Heart left ventricle (tissue), 16 donors: ENCODE results near the gene GRIFIN. TPM values are rescaled to one million over a fixed set of nuclear protein-coding genes. Genes with fewer than 3 reads are reported as not detected.
A peak's percentile ranks its signal among the peaks of the same experiment; 100 is the strongest.

Experiments used
- ATAC-seq, 4 donors: fragments of 200-7000 bp; cut with Tn5 transposase; one replicate each; pipeline ENCODE4 v1.9.1; 2020 to 2022; ENCODE audit warnings: moderate library complexity in 4 of 4, mild to moderate bottlenecking in 3 of 4, moderate number of reproducible peaks in 1 of 4
- DNase-seq, 5 donors: peaks; one replicate each; pipeline ENCODE4 v3.0.0-alpha.2; 2020
- H3K27ac ChIP-seq, 12 donors: fragments of 200-600 bp; sonication (generic) in 4 of 12; one replicate each; pipeline versions ENCODE4 v1.5.0 to v1.8.0; 2016 to 2022; ENCODE audit warnings: mild to moderate bottlenecking in 2 of 12
- H3K27me3 ChIP-seq, 9 donors: fragments of 200-600 bp; sonication (generic) in 2 of 9; one replicate each; pipeline versions ENCODE4 v1.5.1 to v1.8.0; 2016 to 2022; ENCODE audit warnings: mild to moderate bottlenecking in 3 of 9
- H3K36me3 ChIP-seq, 9 donors: fragments of 200-600 bp; sonication (generic) in 2 of 9; one replicate each; pipeline versions ENCODE4 v1.5.0 to v1.8.0; 2018 to 2022; ENCODE audit warnings: mild to moderate bottlenecking in 2 of 9
- H3K4me1 ChIP-seq, 12 donors: fragments of 200-600 bp; sonication (generic) in 4 of 12; one replicate each; pipeline versions ENCODE4 v1.5.0 to v1.8.0; 2016 to 2022; ENCODE audit warnings: mild to moderate bottlenecking in 3 of 12
- H3K4me3 ChIP-seq, 12 donors: fragments of 200-600 bp; sonication (generic) in 4 of 12; one replicate each; pipeline versions ENCODE4 v1.5.0 to v1.8.0; 2017 to 2022; ENCODE audit warnings: mild to moderate bottlenecking in 9 of 12, moderate library complexity in 4 of 12
- H3K9me3 ChIP-seq, 12 donors: fragments of 200-600 bp; sonication (generic) in 4 of 12; one replicate each; pipeline versions ENCODE4 v1.5.0 to v1.8.0; 2016 to 2022; ENCODE audit warnings: mild to moderate bottlenecking in 1 of 12
- CTCF ChIP-seq, 12 donors: fragments of 200-600 bp; sonication (generic) in 4 of 12; IDR thresholded peaks; one replicate each; pipeline versions ENCODE4 v1.5.0 to v1.8.0; 2018 to 2022; ENCODE audit warnings: antibody characterized with exemption in 12 of 12, mild to moderate bottlenecking in 5 of 12
- POLR2A ChIP-seq, 2 donors: fragments of 450-650 bp; IDR thresholded peaks; one replicate each; pipeline ENCODE4 v1.6.1; 2017; ENCODE audit warnings: antibody characterized with exemption in 2 of 2, mild to moderate bottlenecking in 2 of 2, moderate library complexity in 2 of 2
- WGBS, 4 donors: extraction: QIAGEN DNeasy Blood & Tissue Kit in 2 of 4; methylation state at CpG; one replicate each; pipeline versions ENCODE4 v1.1.5 to v1.1.7; 2013 to 2018; 5-methylcytosine and 5-hydroxymethylcytosine counted together
- intact Hi-C, 10 donors: fragments of 100-400 bp; cut with DNase I; formaldehyde crosslinking; loops; one replicate each; pipeline versions ENCODE4 v1.11.1 to v1.14.2; 2022
- polyA plus RNA-seq, 2 donors: library from polyadenylated mRNA; stranded (reverse); fragments of 200-250 nt; gene quantifications; one replicate each; pipeline ENCODE4 v1.2.3, GENCODE V29; 2013
- total RNA-seq, 9 donors: library from RNA; depleted of rRNA in 2 of 9; stranded (reverse); fragments of >200 nt in 2 of 9; fragmentation: NEBNext Ultra II Directional in 3 of 9; extraction: Animal tissue kit (Norgen Biotek cat#: 25700) in 3 of 9; gene quantifications; one replicate each; pipeline versions ENCODE4 v1.1.0 to v1.2.4, GENCODE V29; 2016 to 2023
- donor health status: ischemic (EF 13 %, LVEDD 7.1; RV severe dilation, severe dysfunction).
- donor health status: healthy with polysubstance abuse.
- donor health status: DM: no; HTN: yes; CAD: no.
- donor health status: DM: no; HTN: no; CAD: no.
- donor health status: ischemic (EF 25% LVEDD 6.9; RV normal size, moderate dysfunction).
- donor health status: ischemic (EF 25% LVEDD 5.7; RV mildly dilated, moderate dysfunction).
- donor health status: healthy.
- donor health status: DM: yes; HTN: yes; CAD: no.
- donor health status: ischemic (EF 35%, LVEDD 5.7; RV mildly dilated, moderate dysfunction).
- donor health status: nonischemic (EF 11% LVEDD 7.7; RV severe dilation, severe dysfunction).
- donor health status: DM: yes; HTN: yes; CAD: no.
- donor health status: PGD.
- donor health status: ischemic (EF 29% LVEDD 5.4; RV normal size, mild dysfunction).
- donor health status: nonischemic (EF 23%, LVEDD 6.1; RV moderate dilation, normal function).

Gene GRIFIN
- total and polyA plus RNA-seq, 11 donors: not detected

GRCh38 chr7:2492038-2492437 lies 15.8 kb upstream of the GRIFIN start:
- peaks cover 0 to 1% (median 0%) of the 10 kb centered on the region in 9 donors for H3K27me3 ChIP-seq
- intact Hi-C loops: no loop called here
- no peak overlapping the region for H3K27ac ChIP-seq
- TF ChIP-seq POLR2A (IDR thresholded peaks at IDR 0.05) (no peak), CTCF (IDR thresholded peaks at IDR 0.05) (no peak)
- no peak for DNase-seq
- no peak for ATAC-seq
- peaks cover 14 to 65% (median 54%) of the 10 kb centered on the region in 12 donors for H3K4me1 ChIP-seq
- H3K9me3 ChIP-seq: no peaks in the 10 kb centered on the region
- no peaks in the 10 kb centered on the region for H3K36me3 ChIP-seq
- no peak overlapping the region for H3K4me3 ChIP-seq
- WGBS, 4 donors: 96 to 99% (median 98%) methylated on average over 2 of the region's 2 CpGs

- Histone ChIP-seq H3K9me3 (no peaks in the 10 kb centered on the region), H3K4me3 (no peak overlapping the region), H3K27me3 (no peaks in the 10 kb centered on the region), H3K27ac (peak overlapping the region; percentile 15 to 88 (median 70)), H3K36me3 (no peaks in the 10 kb centered on the region), H3K4me1 (peaks cover 14 to 64% (median 54%) of the 10 kb centered on the region in 12 donors)
- TF ChIP-seq CTCF (IDR thresholded peaks at IDR 0.05): no peak
- no peak for TF ChIP-seq POLR2A (IDR thresholded peaks at IDR 0.05)
- DNase-seq (peak in 2 of 5 donors; percentile 31 to 64), ATAC-seq (peak in 3 of 4 donors; percentile 12 to 29 (median 13))
- WGBS, 4 donors: 40 to 50% (median 42%) methylated on average over 13 of the region's 13 CpGs
- intact Hi-C loops: no loop called here
Measured at GRCh38 chr7:2490181-2490651, 14.0 kb upstream of the GRIFIN start.

- no peaks in the 10 kb centered on the region for H3K9me3 ChIP-seq
- H3K4me3 ChIP-seq: no peak overlapping the region
- no peak for ATAC-seq
- no peaks in the 10 kb centered on the region for H3K27me3 ChIP-seq
- DNase-seq: peak in 1 of 5 donors; percentile 25
- intact Hi-C loops: loop anchor here in 2 of 10 donors (5.0 to 10.0 kb wide), 2 partner anchors 34 to 66 kb away; partner anchors contain the start of genes BRAT1 (in 1 of the 2) and IQCE (in 1 of the 2)
- peaks cover 14 to 58% (median 47%) of the 10 kb centered on the region in 12 donors for H3K4me1 ChIP-seq
- TF ChIP-seq CTCF (IDR thresholded peaks at IDR 0.05): no peak
- TF ChIP-seq POLR2A (IDR thresholded peaks at IDR 0.05): no peak
- WGBS, 4 donors: 25 to 40% (median 32%) methylated on average over 9 of the region's 9 CpGs
- peak overlapping the region in 11 of 12 donors; percentile 10 to 78 (median 62) for H3K27ac ChIP-seq
- no peaks in the 10 kb centered on the region for H3K36me3 ChIP-seq
Measured at GRCh38 chr7:2488681-2489080, 12.5 kb upstream of the GRIFIN start.

- Histone ChIP-seq H3K9me3 (peaks cover 0 to 3% (median 1%) of the 10 kb centered on the region in 12 donors), H3K36me3 (no peaks in the 10 kb centered on the region), H3K27ac (peak overlapping the region in 11 of 12 donors; percentile 10 to 78 (median 61)), H3K4me3 (no peak overlapping the region), H3K27me3 (no peaks in the 10 kb centered on the region), H3K4me1 (peaks cover 14 to 54% (median 43%) of the 10 kb centered on the region in 12 donors)
- intact Hi-C loops: loop anchor here in 2 of 10 donors (5.0 to 10.0 kb wide), 2 partner anchors 34 to 67 kb away; partner anchors contain the start of genes BRAT1 (in 1 of the 2) and IQCE (in 1 of the 2)
- DNase-seq (peak in 2 of 5 donors; percentile 62 to 64), ATAC-seq (peak in 3 of 4 donors; percentile 11 to 65 (median 57))
- TF ChIP-seq CTCF (IDR thresholded peaks at IDR 0.05) (no peak), POLR2A (IDR thresholded peaks at IDR 0.05) (no peak)
- WGBS, 4 donors: 26 to 56% (median 41%) methylated on average over 6 to 8 of the region's 8 CpGs
Measured at GRCh38 chr7:2488272-2488645, 12.1 kb upstream of the GRIFIN start.
